SK-N-DZ (cell line): ENCODE results near the gene FRMD7.
"Not testable (repeated sequence)": the region's sequence is repeated elsewhere in the genome, so short reads cannot be mapped to it uniquely, and the experiment has no call there.

Experiments
- DNase-seq: peaks from one replicate; pipeline ENCODE4 v3.0.0-alpha.2; 2015; ENCODE audit warnings: low spot score

Gene FRMD7

DNA sequence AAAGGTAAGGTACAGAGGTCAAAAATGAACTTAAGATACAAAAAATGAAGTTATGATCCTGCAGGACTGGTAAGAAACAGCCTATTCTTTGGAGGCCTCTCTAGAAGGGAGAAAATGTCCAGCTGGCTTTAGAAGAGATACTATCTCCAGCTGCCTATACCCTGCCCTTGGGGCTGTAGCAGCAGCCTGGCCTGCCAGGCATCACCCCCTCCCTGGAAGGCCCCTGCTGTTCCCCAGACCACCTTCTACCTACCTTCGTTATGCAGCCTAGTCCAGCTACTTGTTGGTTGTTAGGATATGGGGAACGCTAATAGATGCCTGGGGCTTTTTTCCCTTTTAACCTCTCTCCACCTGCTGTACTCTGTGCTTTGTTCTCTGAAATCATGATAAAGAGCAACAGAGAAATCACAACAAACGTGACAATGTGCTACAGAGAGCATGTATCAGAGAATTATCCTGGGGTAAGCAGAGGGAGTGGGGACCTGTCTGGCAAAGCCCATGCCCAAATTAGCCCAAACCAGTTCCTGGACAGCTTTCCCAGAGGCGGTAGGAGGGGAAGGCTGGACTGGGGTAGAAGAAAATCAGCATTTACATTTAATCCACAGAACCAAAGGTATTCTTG is 34.5 kb downstream of the FRMD7 start:
- peak; percentile 28 for DNase-seq

DNA sequence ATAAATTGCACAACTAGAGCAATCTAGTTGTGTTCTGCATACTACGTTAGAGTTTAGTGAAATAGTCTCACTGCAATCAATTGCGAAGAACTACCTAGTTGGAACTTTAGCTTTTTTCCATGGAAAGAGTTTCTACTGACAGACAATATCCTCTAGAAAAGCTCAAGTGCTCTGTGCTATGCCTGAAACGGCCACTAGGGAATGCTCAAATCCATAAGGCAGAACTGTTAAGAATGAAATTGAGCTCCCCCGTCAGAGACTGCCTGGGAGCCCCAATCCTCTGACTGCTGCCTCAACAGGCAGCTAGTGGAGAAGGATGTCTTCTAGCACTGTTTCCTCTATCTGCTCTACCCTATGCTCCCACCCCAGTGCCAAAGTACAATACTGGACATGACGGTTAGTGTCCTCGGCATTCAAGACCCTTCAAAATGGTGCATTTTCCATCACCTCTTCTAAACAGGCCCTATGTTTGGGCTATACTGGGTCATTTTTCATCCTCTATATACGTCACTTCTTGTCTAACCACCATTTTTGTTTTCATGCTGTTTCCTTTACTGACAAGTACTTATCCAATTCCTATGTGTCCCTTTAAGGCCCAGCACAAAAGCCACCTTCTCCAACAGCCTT is 35.3 kb downstream of the FRMD7 start:
- DNase-seq = peak; percentile 24

DNA sequence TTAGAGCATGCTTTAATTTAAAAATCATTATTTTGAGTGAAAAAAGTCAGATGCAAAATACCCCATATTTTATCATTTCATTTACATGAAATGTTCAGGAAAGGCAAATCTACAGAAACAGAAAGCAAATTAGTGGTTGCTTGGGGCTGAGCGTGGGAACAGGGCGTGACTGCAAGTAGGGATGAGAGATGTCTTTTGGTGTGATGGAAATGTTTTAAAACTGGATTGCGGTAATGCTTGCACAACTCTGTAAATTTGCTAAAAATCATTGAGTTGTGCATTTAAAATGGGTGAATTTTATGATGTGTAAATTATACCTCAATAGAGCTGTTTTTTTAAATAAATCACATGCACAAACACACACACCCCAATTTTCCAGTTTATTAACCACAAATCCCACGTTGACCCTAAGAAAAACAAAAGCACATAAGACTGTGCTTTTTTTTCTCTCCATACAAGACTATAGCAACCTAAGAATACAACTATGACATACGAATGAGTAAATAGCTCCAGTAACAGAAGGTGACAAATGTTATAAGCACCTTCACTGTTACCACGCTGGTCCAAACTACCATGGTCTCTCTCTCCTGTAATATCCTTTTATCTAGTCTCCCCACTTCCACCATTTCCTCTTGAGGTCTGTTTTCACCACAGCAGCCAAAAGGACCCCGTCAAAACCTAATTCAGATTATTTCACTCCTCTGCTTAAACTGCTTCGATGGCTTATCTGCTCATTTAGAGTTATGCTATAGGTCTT is 37.2 kb downstream of the FRMD7 start:
- DNase-seq = no peak

DNA sequence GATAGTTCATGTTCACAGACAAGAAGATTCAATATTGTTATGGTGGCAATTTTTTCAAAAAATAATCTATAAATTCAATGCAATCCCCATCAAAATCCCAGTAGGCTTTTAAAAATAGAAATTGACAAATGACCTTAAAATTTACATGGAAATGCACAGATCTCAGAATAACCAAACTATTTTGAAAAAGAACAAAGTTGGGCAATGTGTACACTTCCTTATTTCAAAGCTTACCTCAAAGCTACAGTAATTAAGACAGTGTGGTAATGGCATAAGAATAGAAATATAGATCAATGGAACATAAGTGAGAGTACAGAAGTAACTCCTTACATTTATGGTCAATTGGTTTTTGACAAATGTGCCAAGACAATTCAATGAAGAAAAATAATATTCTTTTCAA is 39.0 kb downstream of the FRMD7 start:
- DNase-seq = no peak

DNA sequence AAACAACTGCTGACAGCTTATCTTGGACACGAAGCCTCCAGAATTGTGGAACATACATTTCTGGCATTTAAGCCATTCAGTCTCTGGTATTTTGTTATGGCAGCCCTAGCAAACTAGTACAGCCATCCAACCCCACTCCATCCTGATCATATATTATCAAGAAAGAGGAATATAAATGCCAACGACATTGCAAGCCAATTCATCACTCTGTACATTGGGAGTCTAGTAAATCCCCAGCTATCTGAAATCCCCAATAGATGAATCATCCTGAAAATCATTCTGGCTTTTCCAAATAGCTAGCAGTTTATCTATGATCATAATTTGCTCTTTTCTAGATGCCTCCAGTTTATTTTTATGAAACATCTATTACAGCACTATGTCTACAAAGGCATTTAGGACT is 41.1 kb downstream of the FRMD7 start:
- no peak for DNase-seq

DNA sequence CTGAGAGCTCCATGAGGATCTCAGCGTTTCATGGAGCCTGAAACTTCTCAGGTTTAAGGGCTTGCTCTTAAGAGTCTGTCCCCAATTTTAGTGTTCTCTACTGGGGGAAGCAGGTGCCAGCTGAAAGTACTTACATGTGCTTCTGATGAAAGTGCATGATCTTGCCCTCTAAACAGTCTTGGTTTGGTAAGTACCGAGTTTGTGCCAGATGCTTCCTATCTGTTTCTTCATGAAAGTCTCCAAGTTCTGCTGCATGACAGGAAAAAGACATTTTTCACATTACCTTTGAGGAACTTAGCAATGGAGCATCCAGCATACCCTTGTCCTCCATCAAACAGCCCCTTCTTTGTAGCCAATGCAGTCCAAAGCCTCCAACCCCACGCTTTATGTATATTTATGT is 42.0 kb downstream of the FRMD7 start:
- no peak for DNase-seq

DNA sequence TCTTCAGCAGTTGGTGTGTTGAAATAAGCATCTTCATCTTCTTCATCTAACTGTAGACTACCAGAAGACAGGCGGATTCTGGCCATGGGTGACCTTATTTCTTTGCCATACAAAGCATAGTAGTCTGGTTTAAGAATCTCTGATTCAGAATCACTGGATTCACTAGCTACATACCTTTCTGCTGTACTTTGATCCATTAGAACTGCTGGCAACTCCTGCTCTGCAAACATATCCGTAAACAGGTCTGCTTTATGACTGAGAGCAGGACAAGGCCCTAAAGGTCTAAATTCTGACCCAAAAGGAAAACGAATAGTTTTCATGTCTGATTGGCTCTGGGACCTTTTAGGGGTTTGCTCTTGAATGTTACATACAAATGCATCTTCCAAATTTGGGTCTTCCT is 49.9 kb downstream of the FRMD7 start:
- DNase-seq = no peak

DNA sequence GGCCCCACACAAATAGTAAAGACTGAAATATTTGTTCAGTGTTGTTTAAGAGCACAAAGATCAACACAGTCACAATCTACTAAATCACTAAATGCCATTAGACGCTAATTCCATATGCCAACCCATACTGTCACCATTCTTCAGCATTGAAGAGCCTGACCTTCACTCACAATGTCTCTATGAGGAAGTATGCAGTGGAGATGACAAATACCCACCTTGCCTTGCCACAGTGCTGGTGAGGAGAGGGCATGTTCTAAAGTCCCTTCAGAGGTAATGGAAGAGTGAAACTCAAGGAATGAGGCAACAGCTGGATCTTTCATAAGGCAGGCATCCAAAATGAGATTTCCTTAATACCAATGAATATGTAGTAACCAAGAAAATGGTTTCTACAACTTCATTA is 50.4 kb downstream of the FRMD7 start:
- no peak for DNase-seq

DNA sequence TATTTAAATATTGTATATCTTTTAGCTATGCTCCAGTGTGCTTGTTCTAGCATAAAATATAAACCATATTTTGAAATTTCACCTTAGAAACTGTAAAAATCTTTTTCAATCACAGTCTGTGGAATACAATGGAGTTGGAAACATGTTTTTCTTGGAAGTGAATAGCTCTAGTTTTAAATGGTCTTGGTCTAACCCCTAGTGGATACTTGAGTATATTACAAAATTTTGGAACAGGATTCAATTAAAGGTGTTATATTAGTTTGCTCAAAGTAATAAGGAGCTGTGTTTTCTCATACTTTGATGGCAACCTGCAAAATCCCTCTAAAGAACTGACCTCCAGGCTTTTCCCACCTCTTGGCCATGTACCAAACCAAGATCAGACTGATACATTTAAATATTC is 56.6 kb downstream of the FRMD7 start:
- DNase-seq = no peak

DNA sequence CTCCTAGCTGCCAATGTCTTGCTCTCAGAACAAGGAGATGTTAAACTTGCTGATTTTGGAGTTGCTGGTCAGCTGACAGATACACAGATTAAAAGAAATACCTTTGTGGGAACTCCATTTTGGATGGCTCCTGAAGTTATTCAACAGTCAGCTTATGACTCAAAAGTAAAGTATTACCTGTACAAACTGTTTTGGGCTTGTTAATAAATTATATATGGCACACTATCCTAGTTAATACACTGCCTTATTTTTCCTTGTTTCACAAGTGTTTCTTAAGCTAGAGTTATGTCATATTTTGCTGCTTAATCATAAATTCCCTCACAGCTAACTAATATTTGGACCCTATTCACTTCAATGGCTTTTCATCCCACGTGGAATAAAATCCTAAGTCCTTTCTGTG is 59.4 kb downstream of the FRMD7 start:
- no peak for DNase-seq

DNA sequence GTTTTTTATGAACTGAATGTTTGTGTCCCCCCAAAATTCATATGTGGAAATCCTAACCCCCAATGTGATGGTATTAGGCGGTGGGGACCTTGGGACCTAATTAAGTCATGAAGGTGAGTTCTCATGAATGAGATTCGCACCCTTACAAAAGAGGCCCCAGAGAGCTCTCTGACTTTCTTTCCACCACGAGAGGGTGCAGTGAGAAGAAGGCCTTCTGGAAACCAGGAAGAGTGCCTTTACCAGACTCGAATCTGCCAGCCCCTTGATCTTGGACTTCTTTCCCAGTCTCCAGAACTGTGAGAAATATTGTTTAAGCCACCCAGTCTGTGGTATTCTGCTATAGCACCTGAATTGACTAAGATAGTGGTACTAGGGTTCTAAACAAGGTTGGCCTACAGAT is 64.0 kb downstream of the FRMD7 start:
- DNase-seq = no peak

DNA sequence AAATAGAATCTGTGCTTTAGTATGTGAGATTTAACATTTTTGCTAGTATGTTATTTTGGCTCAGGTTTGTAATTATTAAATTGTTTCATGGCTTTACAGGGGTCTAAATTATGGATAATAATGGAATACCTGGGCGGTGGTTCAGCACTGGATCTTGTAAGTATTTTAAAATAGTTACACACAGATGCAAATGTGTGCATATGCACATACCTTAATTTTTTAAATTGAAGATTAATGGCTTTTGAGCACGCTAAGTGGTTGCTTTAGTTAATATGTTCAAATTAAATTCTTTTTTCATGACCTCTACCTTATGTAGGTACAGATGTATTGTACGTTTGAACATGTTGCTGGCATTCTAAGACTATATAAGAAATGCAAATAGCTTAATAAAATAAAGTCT is 64.5 kb downstream of the FRMD7 start:
- DNase-seq = no peak

DNA sequence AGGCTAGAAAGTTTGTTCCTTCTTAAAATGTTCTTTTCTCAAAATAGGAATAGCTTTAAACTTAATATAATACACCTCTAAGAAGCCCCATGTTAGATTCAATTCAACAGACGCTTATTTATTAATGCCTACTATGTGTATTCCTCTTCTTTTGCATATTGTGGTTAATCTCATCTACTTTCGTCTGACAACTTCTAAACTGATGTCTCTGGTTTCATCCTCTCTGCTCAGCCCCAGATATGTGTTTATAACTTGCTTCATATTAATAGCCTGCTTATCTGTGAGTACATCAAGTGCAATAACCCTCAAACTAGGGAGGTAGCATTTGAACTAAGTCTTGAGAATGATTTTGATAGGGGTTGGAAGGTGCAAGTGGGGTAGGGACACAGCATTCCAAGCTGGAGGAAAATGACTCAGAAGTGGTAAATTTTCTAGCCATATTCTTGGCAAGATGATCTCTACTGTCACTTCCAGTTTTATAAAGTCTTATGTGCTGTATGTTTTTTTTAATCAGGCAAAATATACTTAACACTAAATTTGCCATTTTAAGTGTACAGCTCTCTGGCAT is 67.8 kb downstream of the FRMD7 start:
- DNase-seq = no peak

DNA sequence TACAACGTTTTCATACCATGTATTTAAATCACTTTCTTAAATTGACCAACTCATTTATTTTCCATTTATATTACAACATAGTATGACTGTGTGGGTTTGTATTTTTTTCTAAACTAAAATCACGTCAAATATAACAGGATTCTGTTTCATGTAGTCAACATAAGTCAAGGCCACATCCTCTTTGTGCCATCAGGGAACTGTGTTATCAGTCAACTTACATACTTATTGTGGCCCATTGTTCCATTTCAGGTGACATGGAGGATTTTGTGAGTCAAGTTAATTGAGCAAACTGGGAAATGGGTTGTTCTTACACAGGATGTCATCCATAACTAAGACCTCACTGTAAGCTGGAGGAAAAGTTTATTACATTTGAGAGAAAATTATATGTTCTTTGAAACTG is 68.8 kb downstream of the FRMD7 start:
- DNase-seq = no peak

DNA sequence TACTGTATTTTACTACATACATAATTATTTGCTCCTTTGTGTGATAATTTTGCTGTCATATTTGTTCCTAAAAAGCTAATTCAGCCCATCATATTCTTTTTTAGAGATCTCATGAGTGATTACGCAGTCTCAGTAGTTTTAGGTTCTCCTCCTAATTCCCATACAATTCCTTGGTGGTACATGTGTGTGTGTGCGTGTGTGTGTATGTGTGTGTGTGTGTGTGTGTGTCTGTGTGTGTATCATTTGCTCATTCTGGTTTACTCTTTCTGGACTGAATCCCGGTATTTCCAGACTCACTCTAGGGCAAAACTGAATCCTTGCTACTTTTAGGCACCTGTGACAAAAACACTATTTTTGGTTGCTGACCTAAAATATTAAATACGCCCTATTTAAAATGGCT is 69.8 kb downstream of the FRMD7 start:
- no peak for DNase-seq

DNA sequence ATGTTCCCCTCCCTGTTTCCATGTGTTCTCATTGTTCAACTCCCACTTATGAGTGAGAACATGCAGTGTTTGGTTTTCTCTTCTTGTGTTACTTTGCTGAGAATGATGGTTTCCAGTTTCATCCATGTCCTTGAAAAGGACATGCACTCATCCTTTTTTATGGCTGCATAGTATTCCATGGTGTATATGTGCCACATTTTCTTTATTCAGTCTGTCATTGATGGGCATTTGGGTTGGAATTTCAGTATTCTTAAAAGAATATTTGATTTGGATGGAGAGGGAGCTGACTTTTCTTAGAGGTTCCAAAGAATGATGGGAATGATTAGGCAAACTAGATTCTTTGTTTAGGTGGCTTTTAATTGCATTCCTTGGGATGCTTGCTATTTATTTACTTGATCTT is 76.0 kb downstream of the FRMD7 start:
- DNase-seq = not testable (repeated sequence)

DNA sequence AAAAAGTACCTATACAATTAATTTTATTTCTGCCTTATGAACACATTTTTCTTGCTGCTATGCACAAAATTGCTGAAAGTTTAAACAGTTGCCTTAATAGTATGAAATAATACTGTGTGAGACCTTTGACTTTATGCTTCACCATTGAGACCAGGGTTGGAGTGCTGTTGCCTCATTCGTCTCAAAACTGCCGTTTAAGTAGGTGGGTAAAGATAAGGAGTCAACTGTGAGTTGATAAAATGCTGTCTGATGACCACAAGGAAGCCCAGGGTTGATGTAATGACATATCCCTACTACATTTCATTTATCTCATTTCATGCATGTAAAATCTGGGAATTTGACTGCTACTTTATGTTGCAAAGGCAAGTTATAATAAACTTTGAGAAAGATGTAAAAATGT is 81.3 kb downstream of the FRMD7 start:
- no peak for DNase-seq

DNA sequence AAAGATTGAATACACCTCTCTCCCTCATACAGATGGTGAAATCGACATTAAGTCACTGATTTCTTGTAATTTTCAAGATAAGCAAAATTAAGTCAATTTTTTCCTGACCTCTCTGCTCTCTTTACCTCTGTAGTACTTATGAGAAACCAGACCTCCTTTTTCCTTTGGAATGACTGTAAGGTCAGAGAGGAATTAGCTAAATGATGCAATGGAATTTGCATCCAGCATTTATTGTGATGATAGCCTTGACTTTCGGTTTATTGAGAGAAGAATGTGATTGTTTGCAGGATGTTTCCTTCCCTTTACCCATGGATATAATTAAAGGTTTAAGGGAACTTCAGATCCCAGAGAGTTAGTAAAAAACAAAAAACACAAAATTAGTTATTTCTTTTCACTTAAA is 82.4 kb downstream of the FRMD7 start:
- no peak for DNase-seq

DNA sequence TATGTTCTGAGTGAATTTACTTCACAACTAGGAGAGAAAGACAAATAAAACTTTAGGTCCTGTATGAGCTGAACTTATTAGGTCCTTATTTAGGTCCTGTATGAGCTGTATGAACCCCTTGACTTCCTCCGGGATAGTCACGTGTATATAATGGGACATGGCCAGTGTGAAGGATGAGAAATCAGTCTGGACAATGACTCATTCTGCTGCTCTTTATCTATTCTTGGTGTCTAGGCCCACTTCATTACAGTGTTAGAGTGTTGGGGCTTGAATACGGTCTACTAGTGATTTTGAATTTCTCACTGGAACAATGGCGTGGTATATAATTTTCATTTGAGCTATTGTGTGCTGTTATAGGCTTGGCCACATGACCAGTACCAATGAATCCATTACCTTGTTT is 82.9 kb downstream of the FRMD7 start:
- DNase-seq = no peak

DNA sequence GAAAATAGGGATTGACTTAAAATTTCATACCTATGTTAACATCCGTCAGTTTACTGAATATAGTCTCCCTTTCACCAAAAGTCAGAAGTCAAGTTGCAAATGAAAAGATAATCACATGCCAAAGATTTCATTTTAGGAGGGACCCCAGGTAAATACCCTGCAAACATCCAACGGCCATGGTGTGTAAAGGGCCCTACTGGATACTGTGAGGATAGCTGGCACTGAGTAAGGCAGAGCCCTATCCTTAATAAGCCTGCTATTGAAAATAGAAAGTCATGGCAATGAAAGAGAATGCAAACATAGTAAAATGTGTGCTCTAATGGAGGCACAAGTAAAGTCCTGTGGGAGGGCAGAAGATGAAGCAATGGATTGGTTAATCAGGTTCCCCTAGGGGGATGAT is 83.8 kb downstream of the FRMD7 start:
- no peak for DNase-seq

DNA sequence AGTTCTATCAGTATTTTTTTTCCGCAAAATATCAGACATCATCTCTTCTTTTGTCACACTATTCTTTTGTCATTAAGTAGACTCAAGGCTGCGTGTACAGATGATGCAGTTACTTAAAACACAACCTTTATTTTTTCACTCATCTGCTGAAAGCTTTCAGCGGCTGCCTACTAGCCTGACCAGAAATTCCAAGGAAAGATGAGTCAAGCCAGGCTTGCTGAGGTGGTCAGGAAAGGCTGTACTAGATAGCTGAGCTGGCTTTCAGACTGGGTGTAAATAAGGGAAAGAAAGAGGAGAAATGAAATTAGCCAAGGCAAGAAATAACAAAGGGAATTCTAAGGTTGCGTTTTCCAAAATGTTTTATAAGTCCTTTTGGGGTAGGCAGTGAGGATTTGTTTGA is 86.8 kb downstream of the FRMD7 start:
- no peak for DNase-seq

DNA sequence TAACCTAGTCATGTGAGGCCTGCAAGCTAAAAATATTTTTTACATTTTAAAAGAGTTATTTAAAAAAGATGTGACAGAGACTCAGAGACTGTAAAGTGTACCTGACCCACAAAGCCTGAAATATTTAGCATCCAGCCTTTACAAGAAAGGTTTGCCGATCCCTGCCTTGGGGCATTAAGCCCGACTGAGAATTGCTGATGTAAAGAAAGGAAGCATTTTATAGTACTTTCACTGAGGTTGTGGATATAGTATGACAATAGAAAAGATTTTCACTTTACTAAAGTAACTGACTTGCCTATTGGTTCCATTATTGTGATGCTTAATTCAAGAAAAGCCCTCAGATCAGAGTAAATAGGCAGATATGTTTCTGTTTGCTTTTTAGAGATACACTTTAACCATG is 87.8 kb downstream of the FRMD7 start:
- DNase-seq = no peak

DNA sequence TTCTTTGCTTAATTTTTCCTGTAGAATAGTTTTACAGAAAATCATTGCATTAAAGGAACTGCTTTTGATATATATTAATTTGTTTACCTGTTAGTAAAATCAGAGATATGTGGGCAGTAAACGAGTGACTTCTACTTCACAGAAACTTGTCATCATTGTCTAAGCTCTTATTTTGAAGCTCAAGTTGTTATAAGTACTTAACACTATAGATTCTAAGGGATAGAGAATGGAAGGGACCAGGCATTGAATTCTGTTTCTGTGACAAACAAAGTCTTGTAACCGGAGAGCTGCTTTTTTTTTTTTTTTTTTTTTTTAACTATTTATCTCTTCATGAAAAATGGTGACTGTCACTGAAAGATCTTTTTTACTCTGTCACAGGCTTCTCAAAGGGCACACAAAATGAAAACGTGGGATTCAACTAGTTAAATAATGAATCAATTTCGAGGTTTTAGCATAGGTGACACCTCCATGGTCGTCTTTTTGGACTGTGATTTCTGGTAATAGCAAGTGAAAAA is 90.3 kb downstream of the FRMD7 start:
- no peak for DNase-seq
